Fibroblast of lung (primary cell): ENCODE measurements around the gene STAG3.

Experiments
- EZH2 ChIP-seq: IDR thresholded peaks from 2 replicates; pipeline ENCODE4 v1.5.1; 2012; ENCODE audit warnings: low read length, control low read depth, mild to moderate bottlenecking; ENCODE audit errors: missing control alignments
- TF ChIP-seq, protein P1 (sequence below), 2 donors: IDR thresholded peaks in 1 of 2; conservative IDR thresholded peaks in 1 of 2; 1 replicate in 1 of 2; 2 replicates in 1 of 2; pipeline ENCODE4 v1.5.1; 2011 to 2012; ENCODE audit warnings: low read length in 2 of 2, control low read depth in 1 of 2, inconsistent platforms in 1 of 2, low read depth in 1 of 2, mild to moderate bottlenecking in 1 of 2

- TF ChIP-seq, protein P1, sequence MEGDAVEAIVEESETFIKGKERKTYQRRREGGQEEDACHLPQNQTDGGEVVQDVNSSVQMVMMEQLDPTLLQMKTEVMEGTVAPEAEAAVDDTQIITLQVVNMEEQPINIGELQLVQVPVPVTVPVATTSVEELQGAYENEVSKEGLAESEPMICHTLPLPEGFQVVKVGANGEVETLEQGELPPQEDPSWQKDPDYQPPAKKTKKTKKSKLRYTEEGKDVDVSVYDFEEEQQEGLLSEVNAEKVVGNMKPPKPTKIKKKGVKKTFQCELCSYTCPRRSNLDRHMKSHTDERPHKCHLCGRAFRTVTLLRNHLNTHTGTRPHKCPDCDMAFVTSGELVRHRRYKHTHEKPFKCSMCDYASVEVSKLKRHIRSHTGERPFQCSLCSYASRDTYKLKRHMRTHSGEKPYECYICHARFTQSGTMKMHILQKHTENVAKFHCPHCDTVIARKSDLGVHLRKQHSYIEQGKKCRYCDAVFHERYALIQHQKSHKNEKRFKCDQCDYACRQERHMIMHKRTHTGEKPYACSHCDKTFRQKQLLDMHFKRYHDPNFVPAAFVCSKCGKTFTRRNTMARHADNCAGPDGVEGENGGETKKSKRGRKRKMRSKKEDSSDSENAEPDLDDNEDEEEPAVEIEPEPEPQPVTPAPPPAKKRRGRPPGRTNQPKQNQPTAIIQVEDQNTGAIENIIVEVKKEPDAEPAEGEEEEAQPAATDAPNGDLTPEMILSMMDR (conservative IDR thresholded peaks at IDR 0.05 in 1 of 2, IDR thresholded peaks at IDR 0.05 in 1 of 2; ENCODE audit: low read depth in 1 of 2, low read length in 2 of 2) = no peak
- TF ChIP-seq EZH2 = no peak
Observed at GRCh38 chr7:100195222-100195621, 17.5 kb downstream of the STAG3 start.
